Neural cell (in vitro differentiated cells): Measurements from ENCODE around the gene SHMT2. TPM values are rescaled to one million over a fixed set of nuclear protein-coding genes. Genes with fewer than 3 reads are reported as not detected.
"Not testable (repeated sequence)": the region's sequence is repeated elsewhere in the genome, so short reads cannot be mapped to it uniquely, and the experiment has no call there.

ENCODE experiments used
- H2AFZ ChIP-seq: fragments of 200-600, 300-800 bp; sonication (generic), shearing (Covaris generic); 2 replicates; pipeline ENCODE4 v1.6.0; 2014; ENCODE audit warnings: low read depth, mild to moderate bottlenecking, antibody characterized with exemption, low read length, moderate library complexity
- H3F3A ChIP-seq: fragments of 200-600 bp; shearing (Covaris generic); 2 replicates; pipeline ENCODE4 v1.6.1; 2016; ENCODE audit warnings: mild to moderate bottlenecking, moderate library complexity, mixed read lengths, antibody characterized with exemption, low read length; ENCODE audit not compliant: insufficient read depth, poor library complexity, severe bottlenecking
- H3K27ac ChIP-seq: fragments of 200-600, 300-800 bp; sonication (generic), shearing (Covaris generic); 2 replicates; pipeline ENCODE4 v1.5.1; 2014; ENCODE audit warnings: mild to moderate bottlenecking, low read length, moderate library complexity
- H3K27me3 ChIP-seq: fragments of 300-800, 200-600 bp; sonication (generic), shearing (Covaris generic); 2 replicates; pipeline ENCODE4 v1.6.0; 2014; ENCODE audit warnings: mild to moderate bottlenecking, low read depth, low read length, moderate library complexity; ENCODE audit not compliant: insufficient read depth
- H3K36me3 ChIP-seq: fragments of 300-800, 200-600 bp; sonication (generic), shearing (Covaris generic); 2 replicates; pipeline ENCODE4 v1.5.1; 2014; ENCODE audit warnings: mild to moderate bottlenecking, antibody characterized with exemption, low read length, moderate library complexity; ENCODE audit not compliant: insufficient read depth
- H3K4me2 ChIP-seq: fragments of 300-800, 200-600 bp; sonication (generic), shearing (Covaris generic); 2 replicates; pipeline ENCODE4 v1.6.0; 2014; ENCODE audit warnings: mild to moderate bottlenecking, low read length
- H3K4me3 ChIP-seq: fragments of 300-800, 200-600 bp; sonication (generic), shearing (Covaris generic); 2 replicates; pipeline ENCODE4 v1.5.1; 2014; ENCODE audit warnings: mild to moderate bottlenecking, low read length, moderate library complexity
- H3K79me2 ChIP-seq: fragments of 200-600 bp; shearing (Covaris generic); replicated peaks from 2 replicates; pipeline ENCODE4 v1.6.0; 2014; ENCODE audit warnings: mild to moderate bottlenecking, low read length, moderate library complexity; ENCODE audit not compliant: insufficient read depth
- H3K9ac ChIP-seq: fragments of 300-800, 200-600 bp; sonication (generic), shearing (Covaris generic); 2 replicates; pipeline ENCODE4 v1.6.1; 2016; ENCODE audit warnings: mild to moderate bottlenecking, low read length, mixed read lengths
- H3K9me2 ChIP-seq: fragments of 200-600 bp; shearing (Covaris generic); 2 replicates; pipeline ENCODE4 v1.6.1; 2016; ENCODE audit warnings: mild to moderate bottlenecking, low read length, mixed read lengths; ENCODE audit not compliant: insufficient read depth
- H3K9me3 ChIP-seq: fragments of 200-600, 300-800 bp; sonication (generic), shearing (Covaris generic); 2 replicates; pipeline ENCODE4 v1.6.1; 2016; ENCODE audit warnings: mild to moderate bottlenecking, mixed run types, low read length, moderate library complexity, mixed read lengths
- H4K20me1 ChIP-seq: fragments of 200-600 bp; shearing (Covaris generic); 2 replicates; pipeline ENCODE4 v1.6.1; 2016; ENCODE audit warnings: mild to moderate bottlenecking, mixed run types; ENCODE audit not compliant: insufficient read depth
- CTCF ChIP-seq: fragments of 450-650 bp; IDR thresholded peaks from 2 replicates; pipeline ENCODE4 v1.5.1; 2014; ENCODE audit warnings: antibody characterized with exemption, mild to moderate bottlenecking, moderate library complexity; ENCODE audit not compliant: poor library complexity, severe bottlenecking
- EP300 ChIP-seq: fragments of 450-650 bp; conservative IDR thresholded peaks from 2 replicates; pipeline ENCODE4 v1.6.1; 2014; ENCODE audit warnings: antibody characterized with exemption, mild to moderate bottlenecking, moderate library complexity; ENCODE audit not compliant: poor library complexity, severe bottlenecking
- EZH2 ChIP-seq: fragments of 200-600, 300-800 bp; shearing (Covaris generic), sonication (generic); IDR thresholded peaks from 2 replicates; pipeline ENCODE4 v1.6.1; 2014; ENCODE audit warnings: antibody characterized with exemption, low read length, borderline replicate concordance, mild to moderate bottlenecking; ENCODE audit not compliant: insufficient read depth, poor library complexity, severe bottlenecking
- MXI1 ChIP-seq: fragments of 450-650 bp; conservative IDR thresholded peaks from 2 replicates; pipeline ENCODE4 v1.6.1; 2014; ENCODE audit warnings: antibody characterized with exemption, mild to moderate bottlenecking; ENCODE audit not compliant: poor library complexity, severe bottlenecking
- POLR2AphosphoS5 ChIP-seq: IDR thresholded peaks from 2 replicates; pipeline ENCODE4 v1.6.1; 2012
- RAD21 ChIP-seq: fragments of 450-650 bp; conservative IDR thresholded peaks from 2 replicates; pipeline ENCODE4 v1.6.1; 2014; ENCODE audit warnings: antibody characterized with exemption, mild to moderate bottlenecking, moderate library complexity
- REST ChIP-seq: IDR thresholded peaks from 2 replicates; pipeline ENCODE4 v1.6.1; 2012; ENCODE audit warnings: borderline replicate concordance
- SMC3 ChIP-seq: fragments of 450-650 bp; conservative IDR thresholded peaks from 2 replicates; pipeline ENCODE4 v1.6.1; 2014; ENCODE audit warnings: antibody characterized with exemption, mild to moderate bottlenecking, moderate library complexity; ENCODE audit not compliant: poor library complexity
- TAF1 ChIP-seq: IDR thresholded peaks from 2 replicates; pipeline ENCODE4 v1.6.1; 2012; ENCODE audit warnings: low read depth
- polyA plus RNA-seq: library from polyadenylated mRNA; depleted of rRNA; stranded (reverse); fragments of >200 nt; gene quantifications from 2 replicates; pipeline ENCODE4 v1.2.3, GENCODE V29; 2014

SHMT2 gene
- polyA plus RNA-seq, 1 donor from 2014 or later: 38.2 TPM

- H3K36me3 ChIP-seq, H3K4me3 ChIP-seq, H3F3A ChIP-seq, H3K4me2 ChIP-seq, H3K27ac ChIP-seq, H3K79me2 ChIP-seq, H3K9ac ChIP-seq, H2AFZ ChIP-seq, H3K27me3 ChIP-seq, H3K9me3 ChIP-seq, H3K9me2 ChIP-seq, H4K20me1 ChIP-seq: not testable (repeated sequence)
Measured at GRCh38 chr12:57276233-57276632, 46.7 kb downstream of the SHMT2 start.

DNA sequence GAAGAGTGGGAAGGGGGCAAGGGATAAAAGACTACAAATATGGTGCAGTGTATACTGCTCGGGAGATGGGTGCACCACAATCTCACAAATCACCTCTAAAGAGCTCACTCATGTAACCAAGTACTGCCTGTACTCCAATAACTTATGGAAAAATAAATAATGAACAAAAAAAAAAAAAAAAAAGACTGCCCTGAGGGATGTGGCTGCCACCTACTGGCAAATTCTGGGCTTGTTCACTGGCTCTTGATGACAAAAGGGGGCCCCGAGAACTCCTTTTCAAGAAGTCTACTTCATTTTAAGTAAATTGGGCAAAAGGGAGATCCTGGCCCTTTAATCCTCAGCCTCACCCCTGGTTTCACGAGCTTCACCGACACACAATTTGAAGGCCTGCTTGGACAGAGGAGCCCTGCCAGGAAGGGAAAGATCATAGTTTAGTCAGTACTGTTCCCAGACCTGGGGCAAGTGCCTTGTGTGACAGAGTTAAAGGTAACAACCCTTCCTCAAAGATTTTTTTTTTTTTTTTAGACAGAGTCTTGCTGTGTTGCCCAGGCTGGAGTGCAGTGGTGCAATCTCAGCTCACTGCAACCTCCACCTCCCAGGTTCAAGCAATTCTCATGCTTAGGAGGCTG, 47.5 kb downstream of the SHMT2 start:
- H4K20me1 ChIP-seq: no peaks in the 10 kb centered on the region
- no peaks in the 10 kb centered on the region for H3K27me3 ChIP-seq
- H3K9ac ChIP-seq: no peak overlapping the region
- H2AFZ ChIP-seq: no peak overlapping the region
- no peaks in the 10 kb centered on the region for H3F3A ChIP-seq
- no peaks in the 10 kb centered on the region for H3K36me3 ChIP-seq
- H3K9me3 ChIP-seq: no peaks in the 10 kb centered on the region
- H3K27ac ChIP-seq: no peak overlapping the region
- H3K4me2 ChIP-seq: no peak overlapping the region
- H3K4me3 ChIP-seq: no peak overlapping the region
- H3K79me2 ChIP-seq: no peaks in the 10 kb centered on the region
- no peaks in the 10 kb centered on the region for H3K9me2 ChIP-seq
- no peak for TF ChIP-seq MXI1
- no peak for TF ChIP-seq TAF1
- no peak for TF ChIP-seq SMC3
- no peak for TF ChIP-seq POLR2AphosphoS5
- TF ChIP-seq EP300: no peak
- TF ChIP-seq CTCF: no peak
- TF ChIP-seq RAD21: no peak
- no peak for TF ChIP-seq EZH2
- no peak for TF ChIP-seq REST
